ENCODE measurements around the gene PRDM4.
A peak's percentile ranks its signal among the peaks of the same experiment; 100 is the strongest.

Gene PRDM4, protein sequence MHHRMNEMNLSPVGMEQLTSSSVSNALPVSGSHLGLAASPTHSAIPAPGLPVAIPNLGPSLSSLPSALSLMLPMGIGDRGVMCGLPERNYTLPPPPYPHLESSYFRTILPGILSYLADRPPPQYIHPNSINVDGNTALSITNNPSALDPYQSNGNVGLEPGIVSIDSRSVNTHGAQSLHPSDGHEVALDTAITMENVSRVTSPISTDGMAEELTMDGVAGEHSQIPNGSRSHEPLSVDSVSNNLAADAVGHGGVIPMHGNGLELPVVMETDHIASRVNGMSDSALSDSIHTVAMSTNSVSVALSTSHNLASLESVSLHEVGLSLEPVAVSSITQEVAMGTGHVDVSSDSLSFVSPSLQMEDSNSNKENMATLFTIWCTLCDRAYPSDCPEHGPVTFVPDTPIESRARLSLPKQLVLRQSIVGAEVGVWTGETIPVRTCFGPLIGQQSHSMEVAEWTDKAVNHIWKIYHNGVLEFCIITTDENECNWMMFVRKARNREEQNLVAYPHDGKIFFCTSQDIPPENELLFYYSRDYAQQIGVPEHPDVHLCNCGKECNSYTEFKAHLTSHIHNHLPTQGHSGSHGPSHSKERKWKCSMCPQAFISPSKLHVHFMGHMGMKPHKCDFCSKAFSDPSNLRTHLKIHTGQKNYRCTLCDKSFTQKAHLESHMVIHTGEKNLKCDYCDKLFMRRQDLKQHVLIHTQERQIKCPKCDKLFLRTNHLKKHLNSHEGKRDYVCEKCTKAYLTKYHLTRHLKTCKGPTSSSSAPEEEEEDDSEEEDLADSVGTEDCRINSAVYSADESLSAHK

DNA sequence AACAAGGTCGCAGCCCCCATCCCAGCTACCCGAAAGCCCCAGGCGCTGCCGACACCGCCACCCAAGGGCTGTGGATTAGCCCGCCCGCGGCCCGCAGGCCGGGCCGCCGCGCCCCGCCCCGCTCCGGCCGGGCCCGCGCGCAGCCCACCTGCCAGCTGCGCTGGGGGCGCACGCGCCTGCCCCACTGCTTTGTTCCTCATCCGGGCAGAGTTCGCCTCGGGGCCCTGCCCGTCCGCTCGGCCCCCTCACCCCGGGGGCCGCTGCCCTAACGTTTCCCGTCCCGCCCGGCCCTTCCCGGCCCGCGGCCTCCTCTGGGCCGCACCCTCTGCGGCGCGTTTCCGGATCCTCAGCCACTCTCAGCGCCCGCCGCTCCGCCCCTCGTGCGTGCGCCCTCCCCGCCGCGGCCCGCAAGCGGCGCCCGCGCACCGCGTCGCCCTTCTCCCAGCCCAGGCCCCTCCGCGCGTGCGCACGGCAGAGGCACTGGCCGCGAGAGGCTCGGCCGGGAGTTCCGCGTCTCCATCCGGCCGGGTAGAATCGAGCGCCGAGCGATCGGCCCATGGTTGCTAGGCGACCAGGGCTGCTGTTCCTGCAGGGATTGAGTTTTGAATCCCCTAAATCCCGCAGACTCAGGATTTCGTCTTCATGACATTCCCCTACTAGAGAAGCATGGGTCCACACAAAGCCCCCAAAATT lies at the start of gene PRDM4:
TSS of gene PRDM4 (minus strand) at position 329 of the 693 bp plus-strand sequence. CDS start 622 bp downstream, outside the sequence.
- DNase-seq, result peak; percentile 86

DNA sequence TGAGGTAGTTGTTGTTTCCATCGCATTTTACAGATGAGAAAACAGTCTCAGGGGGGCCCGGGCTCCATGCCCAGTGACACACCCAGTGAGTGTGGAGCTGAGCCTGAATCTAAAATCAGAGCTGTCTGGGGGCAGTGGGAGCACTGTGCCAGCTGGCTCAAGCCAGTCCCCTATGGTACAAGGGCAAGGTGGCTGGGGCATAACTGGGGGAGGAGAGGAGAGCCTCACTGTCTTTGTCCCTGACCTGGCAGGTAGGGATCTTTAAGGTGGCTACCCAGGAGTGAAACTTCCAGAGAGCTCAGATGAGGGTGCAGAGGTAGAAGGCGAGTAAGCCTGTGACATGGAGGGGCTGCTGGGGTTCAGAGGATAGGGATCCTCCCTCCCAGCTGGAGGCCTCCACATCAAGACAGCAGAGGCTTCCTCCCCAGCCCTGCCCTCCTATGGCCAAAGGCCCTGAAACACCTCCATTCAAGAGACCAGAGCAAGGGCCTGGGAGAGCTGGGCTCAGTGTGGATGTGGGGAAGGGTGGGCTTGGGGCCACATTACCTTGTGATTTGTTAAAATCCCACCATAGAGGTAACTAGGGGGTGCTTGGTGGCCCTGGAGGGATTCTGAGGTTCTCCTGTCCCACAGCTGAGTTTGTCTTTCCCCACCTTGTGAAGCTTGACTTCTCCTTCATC lies 46.7 kb upstream of the PRDM4 start:
- no peak for DNase-seq

DNA sequence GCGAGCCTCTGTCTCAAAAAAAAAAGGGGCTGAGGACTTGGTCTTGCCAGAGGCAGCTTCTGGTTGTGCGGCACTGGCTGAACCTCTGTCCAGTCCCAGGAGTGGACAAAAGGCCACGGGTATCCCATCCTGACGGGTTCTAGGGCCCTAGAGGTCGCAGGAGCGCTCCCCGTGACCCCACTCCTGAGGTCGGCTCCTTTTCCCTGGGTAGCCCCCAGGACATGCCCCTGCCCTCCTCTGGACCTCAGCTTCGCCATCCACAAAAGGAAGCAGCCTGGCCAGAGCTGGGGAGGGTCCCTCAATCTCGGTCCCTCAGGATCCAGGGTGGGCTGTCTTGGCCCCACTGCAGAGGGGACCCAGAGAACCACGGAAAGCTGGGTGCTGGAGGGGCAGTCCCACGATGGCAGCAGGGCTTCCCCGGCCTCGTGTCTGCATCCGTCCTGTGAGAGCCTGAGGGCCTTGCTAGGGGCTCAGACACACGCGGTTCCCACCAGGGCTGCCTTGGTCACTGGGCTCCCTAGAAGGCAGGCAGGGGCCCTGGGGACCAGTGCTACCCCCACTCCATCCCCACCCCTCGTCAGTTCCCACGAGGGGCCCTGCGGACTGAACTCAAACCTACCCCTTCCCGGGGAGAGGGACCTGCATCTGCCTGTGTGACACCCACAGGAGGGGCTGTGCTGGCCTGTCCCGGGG lies 44.7 kb upstream of the PRDM4 start:
- DNase-seq, result no peak

DNA sequence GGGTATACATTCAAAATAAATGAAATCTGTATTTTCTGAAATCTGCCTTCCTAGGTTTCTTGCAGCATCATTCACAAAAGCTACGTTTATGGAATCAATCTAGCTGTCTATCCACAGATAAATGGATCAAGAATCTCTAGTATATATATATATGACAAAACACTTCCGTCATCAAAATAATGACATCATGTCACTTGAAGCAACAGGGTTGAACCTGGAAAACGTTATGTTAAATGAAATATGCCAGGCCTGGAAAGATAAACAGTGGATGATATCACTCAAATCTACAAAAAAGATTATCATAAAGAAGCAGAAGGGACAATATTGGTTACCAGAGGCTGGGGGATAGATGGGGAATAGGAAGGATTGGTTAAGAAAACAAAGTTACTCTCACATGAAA lies 42.2 kb upstream of the PRDM4 start:
- no peak for DNase-seq

DNA sequence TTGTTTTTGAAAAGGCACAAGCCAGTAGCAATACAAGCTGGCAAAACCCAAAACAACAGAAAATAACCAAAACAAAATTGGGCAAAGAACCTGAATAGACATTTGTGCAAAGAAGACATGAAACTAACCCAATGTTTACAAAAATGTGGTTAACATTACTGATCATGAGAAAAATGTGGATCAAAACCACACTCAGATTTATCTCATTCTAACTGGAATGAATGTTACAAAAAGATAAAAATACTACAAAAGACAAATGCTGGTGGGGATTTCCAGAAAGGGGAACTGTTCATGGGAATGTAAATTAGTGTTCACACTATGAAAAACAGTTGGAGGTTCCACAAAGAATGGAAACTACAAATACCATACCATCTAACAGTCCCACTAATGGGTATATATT lies 40.2 kb upstream of the PRDM4 start:
- no peak for DNase-seq

DNA sequence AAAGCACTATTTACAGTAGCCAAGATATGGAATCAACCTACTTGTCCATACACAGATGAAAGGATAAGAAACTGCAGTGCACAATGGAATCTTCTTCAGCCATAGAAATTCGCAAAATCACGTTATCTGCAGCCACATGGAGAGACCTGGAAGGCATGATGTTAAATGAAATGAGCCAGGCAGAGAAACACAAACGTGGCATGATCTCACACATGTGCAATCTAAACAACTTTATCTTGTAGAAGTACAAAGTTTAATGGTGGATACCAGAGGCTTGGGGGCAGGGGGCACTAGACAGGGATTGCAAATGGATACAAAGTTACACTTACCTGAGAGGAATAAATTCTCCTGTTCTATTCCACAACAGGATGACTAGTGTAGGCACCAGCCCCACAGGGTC lies 37.6 kb upstream of the PRDM4 start:
- DNase-seq, result no peak

DNA sequence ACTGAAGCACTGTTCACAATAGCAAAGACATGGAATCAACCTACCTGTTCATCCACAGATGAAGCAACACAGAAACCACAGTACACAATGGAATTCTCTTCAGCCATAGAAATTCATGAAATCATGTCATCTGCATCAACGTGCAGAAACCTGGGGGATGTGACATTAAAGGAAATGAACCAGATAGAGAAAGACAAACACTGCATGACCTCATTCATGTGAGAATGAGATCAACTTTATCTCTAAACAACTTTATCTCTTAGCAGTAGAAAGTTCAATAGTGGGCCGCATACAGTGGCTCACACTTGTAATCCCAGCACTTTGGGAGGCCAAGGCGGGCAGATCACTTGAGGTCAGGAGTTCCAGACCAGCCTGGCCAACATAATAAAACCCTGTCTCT lies 33.5 kb upstream of the PRDM4 start:
- DNase-seq, result no peak

DNA sequence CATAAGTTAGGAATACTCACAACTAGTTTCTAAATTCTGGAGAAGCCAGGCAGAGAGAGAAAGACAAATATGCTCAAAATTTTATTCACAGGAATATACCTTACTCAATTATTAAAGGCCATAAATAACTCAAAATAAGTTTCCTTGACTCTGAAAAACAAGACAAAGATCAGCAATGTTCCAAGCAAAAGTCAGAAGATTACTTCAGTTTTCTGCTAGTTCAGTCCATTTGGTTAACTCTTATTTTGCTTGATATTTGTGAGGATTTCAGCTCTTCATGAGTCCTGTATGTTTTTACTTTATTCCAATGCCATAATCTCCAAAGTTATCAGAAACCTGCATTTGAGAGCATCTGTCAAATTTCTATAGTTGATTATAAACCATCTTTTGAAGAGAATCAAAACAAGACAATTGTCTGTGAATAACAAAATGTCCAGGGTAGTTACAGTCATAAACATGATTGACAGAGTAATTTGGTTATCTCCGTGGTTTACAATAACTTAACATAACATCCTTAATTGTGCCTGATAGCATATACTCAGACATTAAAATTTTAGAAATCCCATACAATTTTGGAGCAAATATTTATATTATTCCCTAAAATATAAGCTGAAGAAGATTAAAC lies 30.6 kb upstream of the PRDM4 start:
- DNase-seq, result no peak

DNA sequence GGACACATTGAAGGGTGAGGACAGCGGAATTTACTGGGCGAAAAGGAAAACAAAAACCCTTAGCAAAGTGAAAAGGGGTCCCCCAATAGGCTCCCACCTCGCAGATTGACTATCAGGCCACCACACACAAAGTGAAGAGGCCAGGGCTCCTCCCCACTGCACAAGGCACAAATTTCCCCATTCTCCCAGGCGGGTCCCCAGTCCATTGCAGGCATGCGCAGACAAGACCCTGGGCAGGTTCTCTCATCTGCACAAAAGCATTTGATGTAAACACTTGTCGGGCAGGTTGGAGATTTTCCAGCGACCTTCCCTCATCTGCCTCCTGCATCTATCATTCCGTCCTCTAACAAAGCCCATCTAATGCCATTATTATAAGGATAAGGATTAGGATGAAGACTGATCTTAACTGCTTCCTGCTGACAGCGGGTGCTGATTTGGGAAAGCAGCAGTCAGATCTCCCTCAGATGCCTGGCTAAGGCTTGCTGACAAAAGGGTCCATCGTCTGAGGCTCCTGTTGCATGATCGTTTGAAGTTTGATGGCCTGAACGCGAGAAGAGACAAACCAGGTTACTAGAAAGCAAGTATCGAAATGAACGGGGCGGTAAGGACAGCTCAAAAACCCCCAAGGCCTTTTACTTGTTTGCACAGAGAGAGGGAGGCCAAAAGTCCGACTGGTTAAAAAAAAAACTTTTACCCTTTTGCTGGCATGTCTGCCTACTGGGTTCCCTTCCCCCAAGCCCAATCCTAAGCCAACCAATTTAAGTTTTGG lies 27.9 kb upstream of the PRDM4 start:
- no peak for DNase-seq

DNA sequence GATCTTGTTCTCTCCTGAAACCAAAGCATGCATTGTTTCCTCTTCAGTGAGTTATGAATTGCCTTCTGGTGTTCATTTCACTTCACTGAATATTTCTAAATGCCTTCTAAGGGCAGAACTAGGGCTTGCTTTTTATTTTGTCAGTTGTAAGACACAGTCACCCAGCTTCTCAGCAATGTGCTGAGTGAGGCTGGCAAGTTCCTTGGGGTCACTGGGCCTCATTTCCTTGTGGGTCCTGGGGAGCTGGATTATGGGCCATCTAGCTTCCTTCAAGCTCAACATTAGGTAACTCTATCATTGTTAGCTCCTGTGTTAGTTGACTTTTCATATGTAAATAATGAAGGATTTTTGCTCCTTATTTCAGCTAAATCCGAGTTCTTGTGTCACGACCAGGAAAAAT lies 27.3 kb upstream of the PRDM4 start:
- DNase-seq, result no peak

DNA sequence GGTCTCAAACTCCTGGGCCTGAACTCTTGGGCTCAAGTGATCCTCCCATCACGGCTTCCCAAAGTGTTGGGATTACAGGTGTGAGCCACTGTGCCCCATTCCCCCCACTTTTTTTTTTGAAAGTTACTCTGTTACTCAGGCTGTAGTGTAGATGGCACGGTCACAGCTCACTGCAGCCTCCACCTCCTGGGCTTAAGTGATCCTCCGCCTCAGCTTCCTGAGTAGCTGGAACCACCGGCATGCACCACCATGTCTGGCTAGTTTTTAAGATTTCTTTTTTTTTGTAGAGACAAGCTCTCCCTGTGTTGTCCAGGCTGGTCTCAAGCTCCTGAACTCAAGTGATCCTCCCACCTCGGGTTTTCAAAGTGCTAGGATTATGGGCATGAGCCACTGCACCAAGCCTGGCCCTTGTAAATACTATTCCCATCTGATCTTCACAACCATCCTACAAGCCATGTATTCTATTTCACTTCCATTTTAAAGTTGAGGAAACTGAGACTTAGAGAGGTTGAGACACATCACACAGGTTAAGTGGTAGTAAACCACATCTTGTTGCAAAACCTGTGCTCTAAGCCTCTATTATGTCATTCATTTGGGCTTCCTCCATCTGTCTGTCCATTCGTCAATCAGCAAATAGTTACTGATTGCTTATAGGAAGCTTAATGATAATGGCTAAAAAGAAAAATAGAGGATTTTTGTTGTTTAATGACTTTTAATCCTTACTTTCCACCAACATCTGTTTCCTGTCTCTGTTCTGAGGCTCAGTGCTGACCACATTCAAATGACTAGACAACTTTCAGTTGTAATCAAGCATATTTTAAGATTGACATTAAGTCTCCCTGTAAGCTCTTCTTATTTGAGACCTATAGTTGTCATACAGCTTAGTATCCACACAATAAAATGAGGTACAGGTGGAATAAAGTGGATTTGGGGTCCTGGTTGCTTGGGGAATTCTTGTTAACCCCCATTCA lies 22.8 kb upstream of the PRDM4 start:
- no peak for DNase-seq

DNA sequence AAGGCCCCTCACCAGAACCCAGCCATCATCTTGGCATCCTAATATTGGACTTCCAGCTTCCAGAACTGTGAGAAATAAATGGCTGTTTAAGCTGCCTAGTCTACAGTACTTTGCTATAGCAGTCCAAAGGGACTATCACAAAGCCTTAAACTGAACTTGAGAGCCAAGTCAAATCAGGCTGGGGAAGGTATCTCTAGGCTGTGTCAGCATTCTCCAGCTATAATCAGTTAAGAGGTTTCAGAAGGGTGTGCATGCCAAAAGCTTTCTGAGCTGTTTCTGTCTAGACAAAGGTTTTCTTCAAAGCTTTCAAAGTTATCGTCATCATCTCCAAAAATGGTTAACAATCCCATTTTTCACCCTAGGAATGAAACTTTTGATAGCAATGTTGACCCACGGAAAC lies 21.1 kb upstream of the PRDM4 start:
- no peak for DNase-seq

DNA sequence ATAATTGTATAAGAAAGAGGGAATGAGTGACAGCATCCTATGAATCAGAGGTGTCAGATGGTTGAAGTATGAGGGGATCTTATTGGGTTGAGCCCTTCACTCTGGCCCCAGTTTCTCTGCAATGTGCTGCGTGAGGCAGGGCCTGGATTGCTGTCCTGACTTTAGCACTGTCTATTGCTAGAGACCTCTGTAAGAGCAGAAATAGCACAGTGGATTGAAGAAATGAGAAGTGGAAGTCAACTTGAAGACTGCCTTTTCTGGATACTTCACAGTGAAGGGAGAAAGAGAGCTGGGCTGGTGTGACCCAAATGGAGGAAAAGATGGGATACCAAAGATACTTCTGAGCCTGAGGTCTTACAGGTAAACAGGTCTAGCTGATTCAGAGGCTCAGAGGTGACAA lies 19.4 kb upstream of the PRDM4 start:
- no peak for DNase-seq

DNA sequence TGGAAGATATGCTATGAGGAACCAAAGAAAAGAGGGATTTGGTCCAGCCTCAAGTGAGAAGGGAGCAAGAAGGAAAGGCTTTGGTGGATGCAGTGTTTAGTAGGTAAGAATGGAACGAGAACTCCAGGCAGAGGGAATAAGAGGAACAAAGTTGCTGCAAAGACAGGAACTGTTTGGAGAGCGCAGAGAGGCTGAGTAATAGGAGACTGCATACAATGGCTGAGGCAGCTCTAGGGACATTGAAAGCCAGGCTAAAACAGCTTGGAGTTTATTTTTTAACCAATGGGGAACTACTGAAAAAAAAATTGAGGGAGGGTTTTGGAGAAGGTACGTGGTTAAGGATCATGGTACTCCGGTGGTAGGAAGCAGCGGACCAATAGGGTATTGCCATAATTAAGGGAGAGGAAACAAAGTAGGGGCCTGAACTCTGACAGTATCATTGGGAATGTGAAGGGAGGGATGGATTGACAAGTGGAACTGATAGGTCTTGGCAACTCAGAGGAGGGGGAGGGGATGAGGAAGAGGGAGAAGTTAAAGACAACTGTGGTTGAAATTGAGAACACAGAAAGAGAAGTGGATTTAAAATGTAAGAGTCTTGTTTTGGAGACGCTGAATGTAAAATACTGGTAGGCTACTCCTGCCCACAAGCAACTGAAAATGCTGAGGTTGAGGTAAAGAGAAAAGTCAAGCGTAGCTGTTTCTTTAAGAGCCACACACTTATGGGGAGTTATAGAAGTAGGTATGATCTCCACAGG lies 18.3 kb upstream of the PRDM4 start:
- no peak for DNase-seq

DNA sequence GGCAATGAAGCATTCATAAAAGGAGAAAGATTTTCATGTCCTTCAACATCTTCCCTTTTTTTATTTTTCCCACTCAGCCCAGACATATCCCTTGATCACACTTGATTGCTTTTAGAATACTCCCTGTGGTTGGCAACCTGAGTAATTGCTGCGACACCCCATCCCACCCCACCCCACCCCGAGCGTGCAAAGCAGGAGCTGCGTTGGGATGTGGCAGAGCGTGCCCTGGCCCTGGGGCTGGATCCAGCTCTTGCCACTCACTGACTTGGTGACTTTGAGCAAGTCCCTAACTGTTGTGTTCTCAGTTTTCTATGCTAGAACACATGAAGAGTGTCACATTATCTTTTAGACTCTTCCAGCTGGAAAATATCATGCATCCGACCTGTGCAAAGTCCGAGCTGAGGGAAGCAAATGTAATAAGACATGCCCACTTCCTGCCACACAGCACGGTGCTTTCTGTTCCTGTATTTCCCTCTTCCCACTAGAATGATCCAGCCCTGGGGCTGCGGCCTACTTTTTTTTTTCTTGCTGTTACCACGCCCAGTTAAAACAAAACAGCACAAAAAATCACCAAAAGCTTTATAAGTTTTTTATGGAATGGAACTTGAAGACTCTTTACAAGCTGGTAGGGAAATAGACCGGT lies 17.6 kb upstream of the PRDM4 start:
- DNase-seq, result no peak

DNA sequence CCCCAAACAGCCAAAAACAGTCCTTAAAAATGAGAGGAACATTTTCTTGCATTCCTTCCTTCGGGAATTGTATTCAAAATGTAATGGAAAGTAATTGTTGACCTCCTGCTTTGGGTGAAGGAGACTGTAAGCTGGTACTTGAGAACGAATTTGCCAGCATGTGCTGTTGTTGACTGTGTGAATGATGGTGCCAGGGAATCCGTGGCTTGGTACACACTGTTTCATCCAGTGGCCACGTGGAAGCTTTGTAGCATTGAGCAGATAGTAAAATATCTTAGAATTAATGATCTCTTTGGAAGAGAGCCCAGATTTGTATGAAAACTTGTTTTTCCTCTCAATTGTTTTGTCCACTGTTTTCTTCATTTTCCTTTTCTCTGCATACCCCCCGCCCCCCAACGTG lies 15.2 kb upstream of the PRDM4 start:
- no peak for DNase-seq

DNA sequence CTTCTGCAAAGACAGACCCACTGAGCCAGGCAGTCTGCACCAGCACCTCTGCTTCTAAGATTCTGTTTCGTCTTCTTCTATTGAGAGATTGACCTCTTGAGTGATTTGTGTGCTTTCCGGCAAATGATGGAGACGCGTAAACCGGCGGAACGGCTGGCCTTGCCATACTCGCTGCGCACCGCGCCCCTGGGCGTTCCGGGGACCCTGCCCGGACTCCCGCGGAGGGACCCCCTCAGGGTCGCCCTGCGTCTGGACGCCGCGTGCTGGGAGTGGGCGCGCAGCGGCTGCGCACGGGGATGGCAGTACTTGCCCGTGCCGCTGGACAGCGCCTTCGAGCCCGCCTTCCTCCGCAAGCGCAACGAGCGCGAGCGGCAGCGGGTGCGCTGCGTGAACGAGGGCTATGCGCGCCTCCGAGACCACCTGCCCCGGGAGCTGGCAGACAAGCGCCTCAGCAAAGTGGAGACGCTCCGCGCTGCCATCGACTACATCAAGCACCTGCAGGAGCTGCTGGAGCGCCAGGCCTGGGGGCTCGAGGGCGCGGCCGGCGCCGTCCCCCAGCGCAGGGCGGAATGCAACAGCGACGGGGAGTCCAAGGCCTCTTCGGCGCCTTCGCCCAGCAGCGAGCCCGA lies 14.3 kb upstream of the PRDM4 start:
- DNase-seq, result no peak
